Measurements from ENCODE around the gene HYAL4.
"Not testable (repeated sequence)": the region's sequence is repeated elsewhere in the genome, so short reads cannot be mapped to it uniquely, and the experiment has no call there.

DNA sequence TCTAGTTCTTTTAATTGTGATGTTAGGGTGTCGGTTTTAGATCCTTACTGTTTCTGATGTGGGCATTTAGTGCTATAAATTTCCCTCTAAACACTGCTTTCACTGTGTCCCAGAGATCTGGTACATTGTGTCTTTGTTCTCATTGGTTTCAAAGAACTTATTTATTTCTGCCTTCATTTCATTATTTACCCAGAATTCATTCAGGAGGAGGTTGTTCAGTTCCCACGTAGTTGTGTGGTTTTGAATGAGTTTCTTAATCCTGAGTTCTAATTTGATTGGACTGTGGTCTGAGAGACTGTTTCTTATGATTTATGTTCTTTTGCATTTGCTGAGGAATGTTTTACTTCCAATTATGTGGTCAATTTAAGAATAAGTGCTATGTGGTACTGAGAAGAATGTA, 9.3 kb downstream of the HYAL4 start:
- TF ChIP-seq EZH2 (IDR thresholded peaks at IDR 0.05; ENCODE audit: borderline replicate concordance, low read depth, low read length, severe bottlenecking); POLR2A (IDR thresholded peaks at IDR 0.05; ENCODE audit: low read depth, low read length); POLR2AphosphoS5 (IDR thresholded peaks at IDR 0.05; ENCODE audit: insufficient read depth, low read depth, low read length); MYC (IDR thresholded peaks at IDR 0.05; ENCODE audit: low read depth, low read length); JUN (IDR thresholded peaks at IDR 0.05; ENCODE audit: borderline replicate concordance, insufficient read depth, insufficient read length, low read depth): not testable (repeated sequence)
- TF ChIP-seq, protein P1, sequence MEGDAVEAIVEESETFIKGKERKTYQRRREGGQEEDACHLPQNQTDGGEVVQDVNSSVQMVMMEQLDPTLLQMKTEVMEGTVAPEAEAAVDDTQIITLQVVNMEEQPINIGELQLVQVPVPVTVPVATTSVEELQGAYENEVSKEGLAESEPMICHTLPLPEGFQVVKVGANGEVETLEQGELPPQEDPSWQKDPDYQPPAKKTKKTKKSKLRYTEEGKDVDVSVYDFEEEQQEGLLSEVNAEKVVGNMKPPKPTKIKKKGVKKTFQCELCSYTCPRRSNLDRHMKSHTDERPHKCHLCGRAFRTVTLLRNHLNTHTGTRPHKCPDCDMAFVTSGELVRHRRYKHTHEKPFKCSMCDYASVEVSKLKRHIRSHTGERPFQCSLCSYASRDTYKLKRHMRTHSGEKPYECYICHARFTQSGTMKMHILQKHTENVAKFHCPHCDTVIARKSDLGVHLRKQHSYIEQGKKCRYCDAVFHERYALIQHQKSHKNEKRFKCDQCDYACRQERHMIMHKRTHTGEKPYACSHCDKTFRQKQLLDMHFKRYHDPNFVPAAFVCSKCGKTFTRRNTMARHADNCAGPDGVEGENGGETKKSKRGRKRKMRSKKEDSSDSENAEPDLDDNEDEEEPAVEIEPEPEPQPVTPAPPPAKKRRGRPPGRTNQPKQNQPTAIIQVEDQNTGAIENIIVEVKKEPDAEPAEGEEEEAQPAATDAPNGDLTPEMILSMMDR (IDR thresholded peaks at IDR 0.05; ENCODE audit: extremely low read depth in 1 of 2, insufficient read depth in 1 of 2, low read depth in 1 of 2, low read length in 2 of 2) = not testable (repeated sequence)
- TF ChIP-seq, protein P2, sequence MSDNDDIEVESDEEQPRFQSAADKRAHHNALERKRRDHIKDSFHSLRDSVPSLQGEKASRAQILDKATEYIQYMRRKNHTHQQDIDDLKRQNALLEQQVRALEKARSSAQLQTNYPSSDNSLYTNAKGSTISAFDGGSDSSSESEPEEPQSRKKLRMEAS (IDR thresholded peaks at IDR 0.05; ENCODE audit: insufficient read depth, insufficient read length) = not testable (repeated sequence)

All from endothelial cell of umbilical vein (primary cell).